ENCODE data around the gene CERS6.
"Not testable (repeated sequence)": the region's sequence is repeated elsewhere in the genome, so short reads cannot be mapped to it uniquely, and the experiment has no call there.

The CERS6 gene

DNA sequence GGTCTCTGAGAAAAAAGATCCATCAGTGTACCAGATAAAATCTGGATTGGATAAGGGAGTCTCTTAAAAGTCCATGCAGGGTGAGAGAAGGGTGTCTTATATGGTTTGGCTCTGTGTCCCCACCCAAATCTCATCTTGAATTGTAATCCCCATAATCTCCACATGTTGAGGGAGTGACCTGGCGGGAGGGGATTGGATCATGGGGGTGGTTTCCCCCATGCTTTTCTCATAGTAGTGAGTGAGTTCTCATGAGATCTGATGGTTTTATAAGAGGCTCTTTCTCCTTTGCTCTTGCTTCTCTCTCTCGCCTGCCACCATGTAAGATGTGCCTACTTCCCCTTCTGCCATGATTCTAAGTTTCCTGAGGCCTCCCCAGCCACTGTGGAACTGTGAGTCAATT lies 46.8 kb downstream of the CERS6 start:
- DNase-seq = not testable (repeated sequence)

- no peak for DNase-seq
Measured at GRCh38 chr2:168503901-168504300, 47.8 kb downstream of the CERS6 start.

DNA sequence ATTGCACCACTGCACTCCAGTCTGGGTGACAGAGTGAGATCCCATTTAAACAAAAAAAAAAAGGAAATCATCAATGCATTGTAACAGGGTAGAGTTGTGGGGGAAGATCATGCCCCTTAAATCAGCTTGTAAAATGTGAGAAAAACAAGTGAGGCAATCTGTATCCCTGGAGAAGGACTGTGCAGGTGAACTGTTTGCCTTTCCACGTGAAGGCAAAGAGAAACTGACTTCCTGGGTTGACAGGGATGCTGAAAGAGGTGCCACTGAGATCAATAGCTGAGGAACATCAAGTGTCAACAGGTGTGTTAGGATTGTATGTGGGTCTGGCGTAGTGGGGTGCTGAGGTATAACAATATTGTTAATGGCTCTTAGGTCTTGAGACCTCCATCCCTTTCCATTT lies 48.3 kb downstream of the CERS6 start:
- no peak for DNase-seq

GRCh38 chr2:168510125-168510756 lies 54.2 kb downstream of the CERS6 start:
- DNase-seq = no peak

DNA sequence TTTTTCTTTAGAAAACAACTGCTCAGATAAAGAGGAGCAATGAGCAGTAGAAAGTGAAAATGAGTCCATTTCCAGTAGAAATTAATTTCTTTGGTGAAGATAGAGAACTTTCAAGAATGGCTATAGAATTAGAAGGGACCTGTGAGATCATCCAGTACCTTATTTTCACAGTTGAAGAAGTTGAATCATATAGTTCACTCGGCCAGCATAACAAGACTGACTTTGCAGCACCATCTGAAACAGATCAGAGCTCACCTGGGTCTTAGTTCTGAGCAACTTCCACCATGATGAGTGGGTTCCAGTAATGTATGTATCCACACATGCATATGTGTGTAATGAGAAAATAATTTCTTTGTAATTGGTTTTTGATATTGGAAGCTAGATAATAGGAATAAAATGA lies 58.6 kb downstream of the CERS6 start:
- no peak for DNase-seq

DNA sequence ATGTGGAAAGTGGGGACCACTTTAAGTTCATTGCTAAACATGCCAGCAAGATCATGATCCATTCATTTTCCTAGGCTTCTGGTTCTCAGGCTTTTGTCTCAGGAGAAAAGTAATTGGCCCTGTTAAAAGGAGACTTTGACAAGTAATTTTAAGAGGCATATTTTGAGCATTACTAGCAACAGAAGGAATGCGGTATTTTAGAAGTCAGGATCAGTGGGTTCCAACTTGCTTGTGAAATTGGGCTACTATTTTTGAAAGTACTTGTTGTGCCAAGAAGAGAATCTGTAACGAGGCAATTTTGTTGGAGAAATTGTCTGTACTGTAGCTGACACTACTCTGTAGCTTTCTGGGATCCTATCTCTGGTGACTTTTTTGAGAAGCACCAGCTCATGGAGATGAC lies 59.4 kb downstream of the CERS6 start:
- DNase-seq = no peak

DNA sequence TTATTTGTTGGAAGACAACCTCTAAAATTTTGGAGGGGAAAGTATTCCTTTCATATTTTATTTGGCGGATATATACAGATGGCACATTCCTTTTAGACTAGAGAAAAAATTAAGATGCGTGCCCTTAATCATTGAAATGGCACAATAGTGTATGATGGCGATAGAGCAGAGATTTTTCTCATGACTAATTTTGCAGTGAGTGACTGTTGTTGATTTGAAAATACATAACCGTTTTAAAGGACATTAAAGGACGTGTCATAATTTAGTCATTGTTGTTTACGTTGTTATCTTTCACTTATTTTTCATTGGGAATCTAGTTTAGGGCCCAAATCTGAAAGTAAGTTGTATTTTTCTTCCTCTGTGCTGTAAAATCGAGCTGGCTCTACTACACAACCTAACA lies 61.7 kb downstream of the CERS6 start:
- DNase-seq = no peak

GRCh38 chr2:168518555-168519066 lies 62.5 kb downstream of the CERS6 start:
- no peak for DNase-seq

GRCh38 chr2:168519534-168520308 lies 63.6 kb downstream of the CERS6 start:
- DNase-seq = no peak

- no peak for DNase-seq
Measured at GRCh38 chr2:168521053-168521741, 65.1 kb downstream of the CERS6 start.

DNA sequence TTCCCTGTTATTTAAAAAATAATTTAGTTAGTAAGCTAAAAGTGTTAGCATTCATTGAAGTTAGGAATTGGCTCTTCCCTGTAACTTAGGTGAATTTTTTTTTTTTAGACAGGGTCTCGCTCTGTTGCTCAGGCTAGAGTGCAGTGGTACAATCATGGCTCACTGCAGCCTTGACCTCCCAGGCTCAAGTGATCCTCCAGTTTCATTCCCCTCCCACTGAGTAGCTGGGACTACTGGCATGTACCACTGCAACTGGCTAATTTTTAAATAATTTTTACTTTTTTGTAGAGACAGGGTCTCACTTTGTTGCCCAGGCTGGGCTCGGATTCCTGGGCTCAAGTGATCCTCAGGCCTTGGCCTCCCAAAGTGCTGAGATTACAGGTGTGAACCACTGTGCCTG lies 66.4 kb downstream of the CERS6 start:
- no peak for DNase-seq

GRCh38 chr2:168524005-168524404 lies 67.9 kb downstream of the CERS6 start:
- DNase-seq = no peak

DNA sequence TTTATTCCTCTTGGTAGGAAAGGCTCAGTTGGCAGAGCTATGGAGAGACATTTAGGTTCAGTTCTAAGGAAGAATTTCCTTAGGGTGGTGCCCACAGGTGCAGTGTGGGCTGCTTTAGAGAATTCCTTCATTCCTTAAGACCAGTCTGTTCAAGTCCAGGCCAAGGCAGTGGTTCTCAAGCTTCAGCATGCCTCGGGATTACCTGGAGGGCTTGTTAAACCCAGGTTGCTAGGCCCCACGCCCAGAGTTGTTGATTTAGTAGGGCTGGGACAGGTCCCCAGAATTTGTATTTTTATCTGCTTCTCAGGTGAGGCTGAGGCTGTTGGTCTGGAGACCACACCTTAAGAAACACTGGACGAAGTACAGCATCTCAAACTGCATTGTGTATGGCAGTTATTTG lies 68.9 kb downstream of the CERS6 start:
- no peak for DNase-seq

DNA sequence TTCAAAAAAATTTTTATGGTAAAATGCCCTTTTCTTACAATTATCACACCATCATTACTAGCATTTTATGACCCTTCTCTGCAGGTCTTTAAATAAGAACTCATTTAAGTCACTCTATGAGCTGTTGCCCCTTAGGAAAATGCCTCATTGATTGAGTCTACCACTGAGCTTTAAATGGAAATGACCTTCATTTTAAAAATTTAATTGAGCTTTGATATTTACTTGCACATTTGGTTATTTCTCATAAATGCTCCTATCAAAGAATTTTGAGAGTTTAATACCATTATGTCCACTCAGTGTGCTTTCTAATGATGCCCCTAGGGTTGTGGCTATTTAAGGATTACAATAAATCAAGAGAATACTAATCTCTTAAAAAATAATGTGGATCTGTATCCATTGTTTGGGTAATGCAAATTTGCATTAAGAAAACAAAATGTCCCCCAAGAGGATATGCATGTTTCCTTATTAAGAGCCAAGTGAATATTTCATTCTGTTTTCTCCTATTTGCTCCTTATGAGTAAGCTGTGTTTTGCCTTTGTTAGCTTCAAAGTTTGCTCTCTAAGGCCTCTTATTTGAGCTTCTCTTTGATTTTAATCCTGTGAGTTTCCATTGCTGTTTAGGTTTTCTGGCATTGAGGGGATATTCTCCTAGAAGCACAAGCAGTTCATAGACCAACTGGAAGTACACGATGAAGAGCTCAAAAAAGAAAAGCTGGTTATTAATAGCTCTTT lies 69.8 kb downstream of the CERS6 start:
- no peak for DNase-seq

GRCh38 chr2:168526641-168527040 lies 70.6 kb downstream of the CERS6 start:
- no peak for DNase-seq

DNA sequence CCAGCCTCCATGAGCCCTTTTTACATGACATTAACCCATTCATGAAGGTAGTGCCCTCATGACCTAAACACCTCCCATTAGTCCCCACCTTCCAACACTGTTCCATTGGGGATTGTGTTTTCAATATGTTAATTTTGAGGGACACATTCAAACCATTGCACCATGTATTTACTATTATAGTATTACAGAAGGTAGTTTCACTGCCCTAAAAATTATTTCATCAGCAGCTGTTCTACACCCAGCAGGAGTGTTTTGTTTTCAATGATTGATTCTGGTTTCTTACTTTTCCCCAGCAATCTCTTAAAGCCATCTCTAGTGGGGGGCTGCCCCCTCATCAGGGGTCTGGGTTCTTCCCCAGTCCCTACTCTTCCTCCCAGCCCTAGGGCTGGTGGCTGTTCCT lies 71.9 kb downstream of the CERS6 start:
- no peak for DNase-seq

DNA sequence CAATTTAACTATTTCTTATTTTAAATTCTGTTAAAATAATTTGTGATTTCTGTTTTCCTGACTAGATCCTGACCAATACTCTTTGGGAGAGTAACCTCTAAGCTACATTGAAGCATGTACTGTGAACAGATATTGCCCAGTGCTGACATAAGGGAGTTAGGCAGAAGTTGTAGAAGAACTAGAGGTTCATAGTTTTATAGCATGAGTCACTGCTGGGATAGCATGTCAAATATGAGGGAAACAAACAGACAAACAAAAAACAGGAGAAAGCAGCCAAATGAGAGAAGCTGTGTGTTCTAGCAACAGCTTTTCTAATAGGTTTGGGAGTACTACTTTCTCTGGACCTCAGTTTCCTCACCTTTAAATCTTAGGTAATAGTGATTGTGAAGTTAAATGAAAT lies 72.4 kb downstream of the CERS6 start:
- no peak for DNase-seq

- DNase-seq = no peak
Measured at GRCh38 chr2:168529054-168529833, 73.2 kb downstream of the CERS6 start.

DNA sequence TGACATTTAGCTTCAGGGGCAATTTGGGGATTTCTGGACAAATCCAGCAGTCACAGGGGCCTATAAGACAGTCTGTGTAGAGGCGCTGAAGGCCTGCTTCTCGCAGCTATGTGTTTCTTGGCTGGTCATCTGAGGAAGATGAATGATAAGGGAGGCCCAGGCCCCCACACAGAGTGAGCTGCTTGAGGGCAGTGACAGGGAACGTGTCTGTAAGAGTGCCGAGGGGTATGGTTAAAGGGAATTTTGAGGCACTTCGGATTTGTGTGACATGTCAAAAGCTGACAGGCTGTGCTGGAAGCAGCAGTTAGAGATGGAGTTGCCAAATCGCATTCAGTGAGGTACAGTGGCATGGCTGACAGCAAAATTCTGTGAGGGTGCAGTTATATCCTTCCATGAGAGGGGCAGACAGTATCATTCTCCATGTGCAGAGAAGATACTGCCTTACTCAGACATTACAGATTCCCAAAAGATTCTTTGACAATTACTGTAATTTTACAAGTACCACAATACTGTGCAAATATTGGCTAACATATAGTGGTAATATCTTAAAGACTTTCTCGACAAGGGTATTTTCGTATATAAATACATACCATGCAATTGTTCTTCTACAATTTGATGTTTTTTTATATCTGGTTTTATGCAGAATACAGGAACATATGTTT lies 74.0 kb downstream of the CERS6 start:
- DNase-seq = no peak

DNA sequence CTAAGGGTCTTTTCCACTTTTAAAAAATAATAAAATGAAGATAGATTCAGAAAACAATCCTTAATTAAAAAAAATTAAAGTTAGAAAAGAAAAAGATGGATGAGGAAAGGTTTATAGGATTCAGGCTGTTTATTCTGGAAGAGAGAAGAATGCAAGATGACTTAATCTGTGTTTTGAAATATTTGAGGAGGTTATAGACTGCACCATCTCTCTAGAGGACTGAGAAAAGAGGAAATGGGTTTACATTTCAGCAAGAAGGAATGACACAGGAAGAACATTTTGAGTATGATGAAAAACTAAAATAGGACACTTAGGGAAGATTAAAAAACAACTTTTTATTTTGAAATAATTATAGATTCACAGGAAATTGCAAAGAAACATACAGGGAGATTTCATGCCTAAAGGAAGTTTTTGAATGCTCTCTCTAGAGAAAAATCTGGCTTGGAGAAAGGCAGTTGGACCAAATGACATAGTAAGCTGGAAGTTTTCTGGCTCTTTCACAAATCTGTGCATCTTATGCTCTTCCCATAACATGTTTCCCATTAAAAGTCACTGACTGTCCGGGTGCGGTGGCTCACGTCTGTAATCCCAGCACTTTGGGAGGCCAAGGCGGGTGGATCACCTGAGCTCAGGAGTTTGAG lies 75.0 kb downstream of the CERS6 start:
- no peak for DNase-seq

DNA sequence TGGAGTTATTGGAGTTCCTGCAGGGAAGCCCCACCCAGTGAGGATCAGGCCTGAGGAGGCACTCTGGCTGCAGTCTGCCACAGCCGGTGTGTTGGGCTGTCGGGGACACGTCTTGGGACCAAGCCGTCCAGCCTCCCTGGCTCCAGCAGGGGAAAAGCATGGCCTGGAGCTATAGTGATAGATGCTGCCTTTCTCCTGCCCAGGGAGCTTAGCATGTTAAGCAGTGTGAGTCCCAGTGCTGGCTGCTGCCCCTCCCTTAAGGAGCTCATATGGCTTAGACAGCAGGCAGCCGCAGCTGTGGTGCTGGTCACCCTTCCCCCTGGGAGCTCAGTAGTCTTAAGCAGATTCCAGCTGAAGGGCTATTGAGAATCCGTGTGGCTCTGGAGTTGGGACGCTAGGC lies 78.9 kb downstream of the CERS6 start:
- DNase-seq = no peak
